SKM-1 (cell line): ENCODE data around the gene KCNH1.

Experiments
- DNase-seq: peaks from one replicate; lab custom pipeline; 2025; ENCODE audit not compliant: unreplicated experiment; lab: John Stamatoyannopoulos, UW

KCNH1 gene

GRCh38 chr1:210882414-210883221, 251.3 kb downstream of the KCNH1 start:
- DNase-seq: no peak

GRCh38 chr1:210878564-210878963, 255.4 kb downstream of the KCNH1 start:
- DNase-seq: no peak

GRCh38 chr1:210876275-210876674, 257.7 kb downstream of the KCNH1 start:
- no peak for DNase-seq

GRCh38 chr1:210866532-210866931, 267.4 kb downstream of the KCNH1 start:
- no peak for DNase-seq

- no peak for DNase-seq
Measured at GRCh38 chr1:210857705-210858104, 276.2 kb downstream of the KCNH1 start.

- DNase-seq: no peak
Measured at GRCh38 chr1:210857146-210857663, 276.7 kb downstream of the KCNH1 start.

- no peak for DNase-seq
Measured at GRCh38 chr1:210855440-210855839, 278.5 kb downstream of the KCNH1 start.

- DNase-seq: no peak
Measured at GRCh38 chr1:210853276-210853675, 280.7 kb downstream of the KCNH1 start.

- DNase-seq: no peak
Measured at GRCh38 chr1:210850556-210850955, 283.4 kb downstream of the KCNH1 start.

GRCh38 chr1:210848474-210848873, 285.5 kb downstream of the KCNH1 start:
- DNase-seq: no peak

- DNase-seq: no peak
Measured at GRCh38 chr1:210841926-210842625, 291.9 kb downstream of the KCNH1 start.

- DNase-seq: no peak
Measured at GRCh38 chr1:210830034-210831028, 303.6 kb downstream of the KCNH1 start.

GRCh38 chr1:210828996-210829596, 304.9 kb downstream of the KCNH1 start:
- DNase-seq: no peak

GRCh38 chr1:210827481-210827880, 306.5 kb downstream of the KCNH1 start:
- DNase-seq: no peak

GRCh38 chr1:210826686-210827085, 307.3 kb downstream of the KCNH1 start:
- DNase-seq: no peak

- DNase-seq: no peak
Measured at GRCh38 chr1:210822932-210823331, 311.0 kb downstream of the KCNH1 start.

- DNase-seq: no peak
Measured at GRCh38 chr1:210822241-210822640, 311.7 kb downstream of the KCNH1 start.

GRCh38 chr1:210821615-210822014, 312.3 kb downstream of the KCNH1 start:
- DNase-seq: no peak

GRCh38 chr1:210819266-210819665, 314.7 kb downstream of the KCNH1 start:
- DNase-seq: no peak

GRCh38 chr1:210817385-210818275, 316.3 kb downstream of the KCNH1 start:
- no peak for DNase-seq
